Left lung (tissue), 10 donors: ENCODE data around the gene FANCC. TPM values are rescaled to one million over a fixed set of nuclear protein-coding genes. Genes with fewer than 3 reads are reported as not detected.
A peak's percentile ranks its signal among the peaks of the same experiment; 100 is the strongest.

Experiments used
- ATAC-seq: fragments of 200-7000 bp; cut with Tn5 transposase; one replicate; pipeline ENCODE4 v1.9.1; 2020; ENCODE audit warnings: moderate library complexity
- DNase-seq, 4 donors: peaks; one replicate each; pipeline ENCODE4 v3.0.0-alpha.2; 2013 to 2020
- H3K27ac ChIP-seq, 2 donors: fragments of 200-600 bp; sonication (generic) in 1 of 2; one replicate each; pipeline versions ENCODE4 v1.5.0 to v1.8.0; 2020 to 2021
- H3K27me3 ChIP-seq, 2 donors: fragments of 200-600 bp; sonication (generic) in 1 of 2; one replicate each; pipeline versions ENCODE4 v1.5.0 to v1.8.0; 2020 to 2021
- H3K36me3 ChIP-seq, 2 donors: fragments of 200-600 bp; sonication (generic) in 1 of 2; one replicate each; pipeline versions ENCODE4 v1.5.0 to v1.8.0; 2020 to 2021
- H3K4me1 ChIP-seq, 2 donors: fragments of 200-600 bp; one replicate each; pipeline ENCODE4 v1.8.0; 2021
- H3K4me3 ChIP-seq, 2 donors: fragments of 200-600 bp; sonication (generic) in 1 of 2; one replicate each; pipeline versions ENCODE4 v1.5.0 to v1.8.0; 2020 to 2021; ENCODE audit warnings: mild to moderate bottlenecking in 1 of 2
- H3K9me3 ChIP-seq, 2 donors: fragments of 200-600 bp; sonication (generic) in 1 of 2; one replicate each; pipeline versions ENCODE4 v1.5.0 to v1.8.0; 2020 to 2021
- intact Hi-C, 2 donors: fragments of 100-400 bp; cut with DNase I; formaldehyde crosslinking; loops; one replicate each; pipeline versions ENCODE4 v1.11.2 to v1.14.2; 2022
- polyA plus RNA-seq, 6 donors: library from polyadenylated mRNA; unstranded; fragments of 120-200 nt; gene quantifications; one replicate each; pipeline ENCODE4 v1.2.1, GENCODE V29; 2013; ENCODE audit not compliant: insufficient read length in 6 of 6
- total RNA-seq, 2 donors: library from RNA; stranded (reverse); fragmentation: NEBNext Ultra II Directional; extraction: Animal tissue kit (Norgen Biotek cat#: 25700); gene quantifications; one replicate each; pipeline ENCODE4 v1.2.1, GENCODE V29; 2021
- TF ChIP-seq, protein P1 (sequence below), 2 donors: fragments of 200-600 bp; sonication (generic) in 1 of 2; IDR thresholded peaks; one replicate each; pipeline versions ENCODE4 v1.5.0 to v1.8.0; 2021; ENCODE audit warnings: antibody characterized with exemption in 2 of 2
- donor health status: DM: no; HTN: yes; CAD: no.
- donor health status: DM: no; HTN: no; CAD: no.

FANCC gene
- total and polyA plus RNA-seq, 8 donors: 11.5 to 27.4 (median 25.7) TPM

GRCh38 chr9:95083086-95083768 is 234.3 kb downstream of the FANCC start:
- TF ChIP-seq, protein P1, sequence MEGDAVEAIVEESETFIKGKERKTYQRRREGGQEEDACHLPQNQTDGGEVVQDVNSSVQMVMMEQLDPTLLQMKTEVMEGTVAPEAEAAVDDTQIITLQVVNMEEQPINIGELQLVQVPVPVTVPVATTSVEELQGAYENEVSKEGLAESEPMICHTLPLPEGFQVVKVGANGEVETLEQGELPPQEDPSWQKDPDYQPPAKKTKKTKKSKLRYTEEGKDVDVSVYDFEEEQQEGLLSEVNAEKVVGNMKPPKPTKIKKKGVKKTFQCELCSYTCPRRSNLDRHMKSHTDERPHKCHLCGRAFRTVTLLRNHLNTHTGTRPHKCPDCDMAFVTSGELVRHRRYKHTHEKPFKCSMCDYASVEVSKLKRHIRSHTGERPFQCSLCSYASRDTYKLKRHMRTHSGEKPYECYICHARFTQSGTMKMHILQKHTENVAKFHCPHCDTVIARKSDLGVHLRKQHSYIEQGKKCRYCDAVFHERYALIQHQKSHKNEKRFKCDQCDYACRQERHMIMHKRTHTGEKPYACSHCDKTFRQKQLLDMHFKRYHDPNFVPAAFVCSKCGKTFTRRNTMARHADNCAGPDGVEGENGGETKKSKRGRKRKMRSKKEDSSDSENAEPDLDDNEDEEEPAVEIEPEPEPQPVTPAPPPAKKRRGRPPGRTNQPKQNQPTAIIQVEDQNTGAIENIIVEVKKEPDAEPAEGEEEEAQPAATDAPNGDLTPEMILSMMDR (IDR thresholded peaks at IDR 0.05): no peak
- Histone ChIP-seq H3K4me1 (peaks cover 11 to 12% of the 10 kb centered on the region in 2 donors), H3K4me3 (no peak overlapping the region), H3K36me3 (peaks cover 0 to 72% of the 10 kb centered on the region in 2 donors), H3K27me3 (no peaks in the 10 kb centered on the region), H3K9me3 (no peaks in the 10 kb centered on the region), H3K27ac (no peak overlapping the region)
- no peak for ATAC-seq
- DNase-seq: no peak
- intact Hi-C loops: no loop called here

GRCh38 chr9:95082401-95083084 is 235.0 kb downstream of the FANCC start:
- Histone ChIP-seq H3K4me1 (peaks cover 14 to 19% of the 10 kb centered on the region in 2 donors), H3K27ac (no peak overlapping the region), H3K9me3 (no peaks in the 10 kb centered on the region), H3K27me3 (no peaks in the 10 kb centered on the region), H3K36me3 (peaks cover 0 to 67% of the 10 kb centered on the region in 2 donors), H3K4me3 (no peak overlapping the region)
- ATAC-seq (no peak), DNase-seq (no peak)
- TF ChIP-seq, protein P1 (IDR thresholded peaks at IDR 0.05): no peak
- intact Hi-C loops: no loop called here

GRCh38 chr9:95081998-95082397 is 235.5 kb downstream of the FANCC start:
- Histone ChIP-seq H3K36me3 (peaks cover 0 to 64% of the 10 kb centered on the region in 2 donors), H3K27me3 (no peaks in the 10 kb centered on the region), H3K4me3 (no peak overlapping the region), H3K4me1 (peaks cover 18 to 24% of the 10 kb centered on the region in 2 donors), H3K9me3 (no peaks in the 10 kb centered on the region), H3K27ac (no peak overlapping the region)
- TF ChIP-seq, protein P1 (IDR thresholded peaks at IDR 0.05): no peak
- intact Hi-C loops: no loop called here
- no peak for DNase-seq
- ATAC-seq: no peak

GRCh38 chr9:95080961-95081647 is 236.4 kb downstream of the FANCC start:
- H3K4me1 ChIP-seq: peaks cover 23 to 32% of the 10 kb centered on the region in 2 donors
- intact Hi-C loops: no loop called here
- peaks cover 0 to 55% of the 10 kb centered on the region in 2 donors for H3K36me3 ChIP-seq
- ATAC-seq (no peak), DNase-seq (no peak)
- no peak overlapping the region for H3K27ac ChIP-seq
- no peak overlapping the region for H3K4me3 ChIP-seq
- TF ChIP-seq, protein P1 (IDR thresholded peaks at IDR 0.05): no peak
- no peaks in the 10 kb centered on the region for H3K27me3 ChIP-seq
- H3K9me3 ChIP-seq: no peaks in the 10 kb centered on the region

- ATAC-seq (no peak), DNase-seq (no peak)
- TF ChIP-seq, protein P1 (IDR thresholded peaks at IDR 0.05): no peak
- Histone ChIP-seq H3K9me3 (no peaks in the 10 kb centered on the region), H3K27me3 (no peaks in the 10 kb centered on the region), H3K4me3 (no peak overlapping the region), H3K4me1 (peaks cover 23 to 32% of the 10 kb centered on the region in 2 donors), H3K36me3 (peaks cover 0 to 41% of the 10 kb centered on the region in 2 donors), H3K27ac (peak overlapping the region in 1 of 2 donors; percentile 33)
- intact Hi-C loops: no loop called here
Measured at GRCh38 chr9:95079461-95079860, 238.0 kb downstream of the FANCC start.
